Measurements from ENCODE around the gene ZNF280C. TPM values are rescaled to one million over a fixed set of nuclear protein-coding genes. Genes with fewer than 3 reads are reported as not detected.

ZNF280C gene
- total RNA-seq, 1 donor from 2014 or later: 2.3 TPM

GRCh38 chrX:130162094-130162735 lies 106.5 kb downstream of the ZNF280C start:
- intact Hi-C loops (cut with DNase I): no loop called here
- no peak for DNase-seq (ENCODE audit: low spot score)

DNA sequence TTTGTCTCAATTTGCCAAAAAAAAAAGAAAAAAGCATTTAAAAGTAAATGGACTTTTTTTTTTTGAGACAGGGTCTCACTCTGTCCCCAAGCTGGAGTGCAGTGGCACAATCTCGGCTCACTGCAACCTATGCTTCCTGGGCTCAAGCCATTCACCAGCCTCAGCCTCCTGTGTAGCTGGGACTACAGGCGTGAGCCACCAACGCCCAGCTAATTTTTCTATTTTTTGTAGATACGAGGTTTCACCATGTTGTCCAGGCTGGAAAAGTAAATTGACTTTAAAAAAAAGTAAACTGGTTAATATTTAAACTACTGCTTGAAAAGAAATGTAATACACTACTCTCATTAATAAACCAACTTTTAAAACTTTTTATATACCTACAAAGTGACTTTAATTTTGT lies 108.9 kb downstream of the ZNF280C start:
- no peak for DNase-seq (ENCODE audit: low spot score)
- intact Hi-C loops (cut with DNase I): no loop called here

- intact Hi-C loops (cut with DNase I): no loop called here
- DNase-seq (ENCODE audit: low spot score): no peak
These were observed 110.4 kb downstream of the ZNF280C start for GRCh38 chrX:130158311-130158710.

DNA sequence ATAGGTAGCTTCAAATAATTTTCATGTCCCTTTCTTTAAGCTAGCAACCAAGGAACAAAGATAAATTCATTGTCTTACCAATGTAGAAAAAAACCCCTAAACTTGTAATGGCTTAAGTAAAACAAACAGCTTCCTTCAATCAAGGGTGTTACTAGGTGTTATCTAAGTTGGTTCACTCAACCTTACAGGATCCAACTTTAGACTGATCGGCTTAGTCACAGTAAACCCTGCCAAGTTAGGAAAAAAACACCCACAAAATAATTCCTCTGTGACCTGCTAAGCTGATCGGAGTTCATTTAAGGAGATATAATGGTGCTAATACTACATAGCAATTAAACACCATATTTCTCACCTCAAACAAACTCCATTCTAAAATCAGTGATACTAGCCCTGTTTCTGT lies 113.1 kb downstream of the ZNF280C start:
- intact Hi-C loops (cut with DNase I): no loop called here
- no peak for DNase-seq (ENCODE audit: low spot score)

Other genes starting within 250 kb of the ZNF280C start
- 3.7 TPM for gene ELF4, start 158.4 kb downstream of the ZNF280C start, total RNA-seq
- gene AIFM1, start 103.1 kb downstream of the ZNF280C start, total RNA-seq: 97.3 TPM
- 1.2 TPM for gene RAB33A, start 96.9 kb downstream of the ZNF280C start, total RNA-seq
- gene SLC25A14, start 71.0 kb upstream of the ZNF280C start, total RNA-seq: 6.0 TPM
- not detected for gene GPR119, start 116.8 kb upstream of the ZNF280C start, total RNA-seq
- gene RBMX2, start 133.1 kb upstream of the ZNF280C start, total RNA-seq: 13.3 TPM